Common myeloid progenitor, CD34-positive (primary cell): Measurements from ENCODE around the gene FGF2.
A peak's percentile ranks its signal among the peaks of the same experiment; 100 is the strongest.
"Not testable (repeated sequence)": the region's sequence is repeated elsewhere in the genome, so short reads cannot be mapped to it uniquely, and the experiment has no call there.

ENCODE experiments used
- CTCF ChIA-PET: fragments of 350-600 bp; sonication (Branson Sonifier 250); formaldehyde crosslinking; loops from one replicate; lab custom pipeline; 2021; ENCODE audit warnings: antibody characterized with exemption; lab: Charles Lee
- POLR2A ChIA-PET: fragments of 350-600 bp; sonication (Branson Sonifier 250); formaldehyde crosslinking; loops from one replicate; lab custom pipeline; 2021; ENCODE audit warnings: antibody characterized with exemption; lab: Charles Lee
- DNase-seq, 3 donors: peaks; one replicate each; pipeline versions ENCODE4 v3.0.0 to v3.0.0-alpha.2; 2013
- H3K27ac ChIP-seq, 2 experiments: 1 replicate in 1 of 2; 2 replicates in 1 of 2; pipeline ENCODE4 v1.7.0; 2013; ENCODE audit warnings: inconsistent platforms in 2 of 2, low read length in 2 of 2, mild to moderate bottlenecking in 2 of 2, low read depth in 1 of 2, moderate library complexity in 1 of 2; ENCODE audit not compliant: severe bottlenecking in 2 of 2, insufficient read depth in 1 of 2, poor library complexity in 1 of 2
- H3K27me3 ChIP-seq, 5 experiments: replicated peaks in 2 of 5; 1 replicate in 3 of 5; 2 replicates in 2 of 5; pipeline versions ENCODE4 v1.6.1 to v1.7.0; 2013; ENCODE audit warnings: low read length in 4 of 5, mild to moderate bottlenecking in 2 of 5, moderate library complexity in 2 of 5, inconsistent platforms in 1 of 5; ENCODE audit not compliant: insufficient read depth in 5 of 5, control insufficient read depth in 4 of 5
- H3K36me3 ChIP-seq, 4 experiments: 1 replicate in 2 of 4; 2 replicates in 2 of 4; pipeline versions ENCODE4 v1.6.1 to v1.7.0; 2013; ENCODE audit warnings: low read length in 3 of 4, control low read depth in 1 of 4, mild to moderate bottlenecking in 1 of 4; ENCODE audit not compliant: control insufficient read depth in 4 of 4, insufficient read depth in 4 of 4
- H3K4me1 ChIP-seq, 4 experiments: 1 replicate in 3 of 4; 2 replicates in 1 of 4; pipeline versions ENCODE4 v1.6.1 to v1.7.1; 2013; ENCODE audit warnings: low read length in 3 of 4, mild to moderate bottlenecking in 3 of 4, control low read depth in 1 of 4, inconsistent platforms in 1 of 4, moderate library complexity in 1 of 4; ENCODE audit not compliant: control insufficient read depth in 4 of 4, insufficient read depth in 4 of 4; ENCODE audit errors: control extremely low read depth in 1 of 4
- H3K4me3 ChIP-seq, 7 experiments: 1 replicate in 4 of 7; 2 replicates in 3 of 7; pipeline versions ENCODE4 v1.5.1 to v1.7.0; 2013; ENCODE audit warnings: mild to moderate bottlenecking in 7 of 7, low read length in 6 of 7, moderate library complexity in 6 of 7, inconsistent platforms in 2 of 7, low read depth in 2 of 7, control low read depth in 1 of 7; ENCODE audit not compliant: insufficient read depth in 4 of 7, control insufficient read depth in 1 of 7; ENCODE audit errors: extremely low read depth in 1 of 7
- H3K9me3 ChIP-seq, 5 experiments: 1 replicate in 4 of 5; 2 replicates in 1 of 5; pipeline versions ENCODE4 v1.6.1 to v1.7.1; 2013; ENCODE audit warnings: low read length in 4 of 5, mild to moderate bottlenecking in 2 of 5, inconsistent platforms in 1 of 5, low read depth in 1 of 5, moderate library complexity in 1 of 5; ENCODE audit not compliant: control insufficient read depth in 4 of 5, insufficient read depth in 2 of 5; ENCODE audit errors: control extremely low read depth in 1 of 5
- WGBS: methylation state at CpG from one replicate; pipeline ENCODE4 v1.1.5; 2013; ENCODE audit not compliant: insufficient coverage; 5-methylcytosine and 5-hydroxymethylcytosine counted together

Gene FGF2

DNA sequence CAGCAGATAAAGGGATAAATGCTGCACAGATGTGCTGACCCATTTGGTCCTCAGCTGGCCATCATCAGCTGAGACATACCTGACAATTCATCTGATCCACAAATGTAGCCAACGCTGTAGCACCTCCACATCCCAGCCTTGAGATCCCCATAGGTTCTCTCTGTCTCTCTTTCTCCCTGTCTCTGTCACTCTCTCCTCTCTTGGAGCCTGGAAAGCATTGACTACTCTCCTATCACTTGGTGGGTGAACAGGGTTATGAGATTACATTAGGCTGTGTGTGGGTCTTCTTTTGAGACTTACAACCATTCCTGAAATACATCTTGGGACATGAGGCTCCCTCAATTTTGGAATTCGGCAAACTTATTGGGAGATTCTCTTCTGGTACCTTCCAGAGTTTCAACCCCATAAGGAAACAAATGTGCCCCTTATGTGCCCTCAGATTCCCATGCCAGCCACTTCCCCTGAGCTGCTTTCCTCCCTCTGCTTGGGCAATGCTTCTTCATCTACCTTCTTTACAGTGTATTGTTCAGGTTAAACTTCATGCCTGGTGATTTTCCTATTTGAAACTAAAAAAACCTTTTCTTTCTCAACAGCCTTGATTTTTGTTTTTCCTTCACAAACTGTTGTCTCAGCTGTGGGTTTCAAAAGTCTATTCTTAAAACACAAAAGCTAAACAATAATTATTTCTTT is 29.1 kb upstream of the FGF2 start:
- H3K27me3 ChIP-seq: no peaks in the 10 kb centered on the region
- no peak overlapping the region for H3K4me3 ChIP-seq
- DNase-seq: no peak
- WGBS: 100% methylated on average over 1 of the region's 2 CpGs
- CTCF ChIA-PET: interaction anchor here (1.1 kb wide), 2 partner anchors 458 to 896 kb away, joined by 3 read pairs; no protein-coding TSS in a partner anchor
- no peaks in the 10 kb centered on the region for H3K36me3 ChIP-seq
- H3K9me3 ChIP-seq: no peaks in the 10 kb centered on the region
- H3K4me1 ChIP-seq: no peaks in the 10 kb centered on the region
- POLR2A ChIA-PET: no interaction called here
- H3K27ac ChIP-seq: no peak overlapping the region

DNA sequence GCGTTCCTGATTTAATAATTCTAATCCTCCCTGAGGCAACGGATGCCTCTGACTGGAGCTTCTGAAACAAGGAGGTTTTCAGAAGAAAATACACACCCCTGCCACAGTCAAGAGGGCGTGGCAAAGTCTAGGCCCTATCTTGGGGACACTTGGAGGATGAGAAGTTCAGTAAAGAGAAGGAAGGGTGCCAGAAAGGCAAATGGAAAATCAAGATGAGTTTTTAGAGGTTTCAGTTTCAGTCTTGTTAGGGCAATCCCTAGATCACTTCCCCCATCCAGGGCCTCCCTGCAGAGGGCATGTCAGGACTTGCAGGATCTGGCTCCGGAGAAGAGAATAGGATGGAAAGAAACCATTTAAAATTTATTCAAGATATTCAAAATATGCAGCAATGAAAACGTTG is 28.5 kb upstream of the FGF2 start:
- POLR2A ChIA-PET: no interaction called here
- H3K27ac ChIP-seq: no peak overlapping the region
- no peaks in the 10 kb centered on the region for H3K4me1 ChIP-seq
- H3K4me3 ChIP-seq: no peak overlapping the region
- CTCF ChIA-PET: interaction anchor here (1.1 kb wide), 1 partner anchor 458 kb away, joined by 3 read pairs; no protein-coding TSS in a partner anchor
- H3K9me3 ChIP-seq: no peaks in the 10 kb centered on the region
- no peaks in the 10 kb centered on the region for H3K36me3 ChIP-seq
- WGBS: 100% methylated on average over 1 of the region's 5 CpGs
- H3K27me3 ChIP-seq: no peaks in the 10 kb centered on the region
- DNase-seq: peak in 2 of 3 donors; percentile 1 to 10

DNA sequence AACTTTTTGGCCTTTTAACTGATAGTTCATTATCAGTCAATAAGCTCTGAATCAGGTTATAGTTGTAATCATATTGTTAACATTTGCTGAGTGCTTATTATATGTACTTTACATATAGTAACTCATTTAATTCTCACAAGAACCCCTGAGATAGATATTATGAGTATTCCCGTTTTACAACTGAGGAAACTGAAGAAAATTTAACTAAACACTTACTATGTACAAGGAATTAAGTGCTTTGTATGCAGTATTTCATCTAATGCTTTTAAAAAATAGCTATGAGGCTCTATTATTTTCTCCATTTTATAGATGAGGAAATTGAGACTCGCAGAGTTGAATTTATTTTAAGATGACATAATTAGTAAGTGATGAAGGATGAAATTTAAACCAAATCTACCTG is 27.7 kb upstream of the FGF2 start:
- H3K36me3 ChIP-seq: no peaks in the 10 kb centered on the region
- H3K27me3 ChIP-seq: no peaks in the 10 kb centered on the region
- H3K9me3 ChIP-seq: no peaks in the 10 kb centered on the region
- WGBS: no CpG with 5 or more reads among the region's 2 CpGs
- CTCF ChIA-PET: interaction anchor here (1.1 kb wide), 1 partner anchor 459 kb away, joined by 3 read pairs; no protein-coding TSS in a partner anchor
- H3K4me3 ChIP-seq: no peak overlapping the region
- no peak overlapping the region for H3K27ac ChIP-seq
- no peaks in the 10 kb centered on the region for H3K4me1 ChIP-seq
- POLR2A ChIA-PET: no interaction called here
- DNase-seq: no peak

DNA sequence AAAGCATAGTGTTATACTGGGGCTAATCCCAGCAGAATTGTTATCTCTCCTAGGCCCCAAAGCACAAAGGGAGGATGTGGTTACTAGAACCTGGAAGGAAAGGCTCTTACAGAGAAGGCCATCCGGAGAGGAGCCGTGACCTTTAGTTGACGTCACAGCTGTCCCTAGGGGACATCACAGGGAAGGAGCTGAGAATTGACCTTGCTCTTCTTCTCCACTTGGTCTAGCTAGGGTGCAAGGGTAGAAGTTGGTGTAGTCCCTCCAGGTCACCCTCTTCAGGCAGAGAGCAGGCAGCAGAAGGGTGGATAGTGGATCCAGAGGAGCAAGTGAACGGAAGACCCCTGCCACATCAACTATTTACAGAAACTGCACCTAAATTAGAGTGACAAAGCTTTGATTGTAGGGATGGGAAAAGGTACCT is 22.8 kb upstream of the FGF2 start:
- no peak overlapping the region for H3K4me3 ChIP-seq
- 82% methylated on average over 3 of the region's 4 CpGs for WGBS
- ChIA-PET CTCF (interaction anchor here (1.3 kb wide), 1 partner anchor 10 kb away, joined by 3 read pairs; no protein-coding TSS in a partner anchor), POLR2A (no interaction called here)
- H3K9me3 ChIP-seq: no peaks in the 10 kb centered on the region
- no peaks in the 10 kb centered on the region for H3K4me1 ChIP-seq
- DNase-seq: no peak
- no peak overlapping the region for H3K27ac ChIP-seq
- H3K27me3 ChIP-seq: no peaks in the 10 kb centered on the region
- no peaks in the 10 kb centered on the region for H3K36me3 ChIP-seq

DNA sequence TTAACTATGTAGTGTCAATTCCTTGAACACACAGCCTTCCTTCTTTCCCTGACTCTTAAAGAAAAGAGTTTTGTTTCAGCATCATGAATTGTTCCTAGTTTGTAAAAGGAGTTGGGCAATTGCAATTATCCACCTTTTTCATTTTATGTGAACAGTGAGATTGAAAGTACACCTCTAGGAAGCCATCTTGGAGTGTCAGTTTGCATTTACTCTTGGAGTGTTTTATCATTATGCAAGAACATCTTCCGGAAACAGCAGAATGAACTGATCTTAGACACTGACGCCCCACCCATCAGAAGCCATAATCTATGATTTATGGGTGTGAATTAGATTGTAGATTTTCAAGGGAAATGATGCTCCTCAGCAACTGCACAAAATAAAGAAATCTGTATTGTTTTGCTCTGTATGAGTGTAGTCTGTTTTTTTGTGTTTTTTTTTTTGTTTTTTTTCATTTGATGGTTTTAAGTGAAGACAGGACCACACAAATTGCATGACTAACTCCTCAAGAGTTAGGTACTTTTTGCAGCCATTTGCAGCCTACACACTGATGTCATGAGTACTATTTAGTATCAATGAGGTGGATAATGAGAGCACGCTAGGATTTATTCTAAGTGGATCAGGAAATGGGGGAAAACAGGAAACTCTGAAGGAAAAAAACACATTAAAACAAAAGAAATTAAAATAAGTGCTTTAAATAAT is 19.5 kb upstream of the FGF2 start:
- no peak for DNase-seq
- Histone ChIP-seq H3K4me1 (no peaks in the 10 kb centered on the region), H3K4me3 (no peak overlapping the region), H3K27ac (no peak overlapping the region), H3K9me3 (no peaks in the 10 kb centered on the region), H3K27me3 (no peaks in the 10 kb centered on the region), H3K36me3 (no peaks in the 10 kb centered on the region)
- ChIA-PET POLR2A (no interaction called here), CTCF (no interaction called here)
- 83% methylated on average over 2 of the region's 3 CpGs for WGBS

DNA sequence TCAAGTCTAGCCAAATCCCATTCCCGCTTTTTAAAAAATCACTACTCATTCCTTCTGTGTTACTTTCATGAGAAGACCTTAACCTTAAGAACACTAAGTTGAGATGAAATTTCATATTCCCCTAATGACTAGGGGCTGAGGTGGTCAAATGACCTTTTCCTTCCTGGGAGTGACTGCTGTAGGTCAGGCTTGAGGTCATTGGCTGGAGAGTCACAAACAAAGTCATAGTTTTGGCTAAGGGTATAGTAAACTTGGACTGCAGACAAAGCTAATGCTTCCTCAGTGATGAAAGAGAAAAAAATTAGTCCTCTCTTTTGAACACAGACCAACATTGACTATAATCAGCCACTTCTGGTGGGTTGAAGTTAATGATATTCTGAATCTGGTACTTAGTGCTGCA is 16.0 kb upstream of the FGF2 start:
- no peaks in the 10 kb centered on the region for H3K27me3 ChIP-seq
- H3K4me3 ChIP-seq: no peak overlapping the region
- ChIA-PET CTCF (no interaction called here), POLR2A (no interaction called here)
- no peaks in the 10 kb centered on the region for H3K4me1 ChIP-seq
- H3K9me3 ChIP-seq: no peaks in the 10 kb centered on the region
- H3K27ac ChIP-seq: no peak overlapping the region
- WGBS: no CpG with 5 or more reads among the region's 1 CpG
- no peaks in the 10 kb centered on the region for H3K36me3 ChIP-seq
- no peak for DNase-seq

DNA sequence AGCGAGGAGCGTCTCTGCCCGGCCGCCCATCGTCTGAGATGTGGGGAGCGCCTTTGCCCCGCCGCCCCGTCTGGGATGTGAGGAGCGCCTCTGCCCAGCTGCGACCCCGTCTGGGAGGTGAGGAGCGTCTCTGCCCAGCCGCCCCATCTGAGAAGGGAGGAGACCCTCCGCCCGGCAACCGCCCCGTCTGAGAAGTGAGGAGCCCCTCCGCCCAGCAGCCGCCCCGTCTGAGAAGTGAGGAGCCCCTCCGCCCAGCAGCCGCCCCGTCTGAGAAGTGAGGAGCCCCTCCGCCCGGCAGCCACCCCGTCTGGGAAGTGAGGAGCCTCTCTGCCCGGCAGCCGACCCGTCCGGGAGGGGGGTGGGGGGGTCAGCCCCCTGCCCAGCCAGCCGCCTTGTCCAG is 14.8 kb upstream of the FGF2 start:
- CTCF ChIA-PET, H3K4me1 ChIP-seq: not testable (repeated sequence)
- WGBS: no CpG with 5 or more reads among the region's 32 CpGs

More for the DNA sequence above, 14.8 kb upstream of the FGF2 start:
- H3K9me3 ChIP-seq, H3K36me3 ChIP-seq, H3K27ac ChIP-seq, DNase-seq, H3K4me3 ChIP-seq, H3K27me3 ChIP-seq, POLR2A ChIA-PET: not testable (repeated sequence)
